Activated CD8-positive, alpha-beta T cell treated with anti-CD3 and anti-CD28 coated beads for 36 hours (primary cell): ENCODE data around the gene PFN2. TPM values are rescaled to one million over a fixed set of nuclear protein-coding genes. Genes with fewer than 3 reads are reported as not detected.
"Not testable (repeated sequence)": the region's sequence is repeated elsewhere in the genome, so short reads cannot be mapped to it uniquely, and the experiment has no call there.

Source experiments
- ATAC-seq: fragments of 200-7000 bp; cut with Tn5 transposase; one replicate; pipeline ENCODE4 v1.10.0; 2021; ENCODE audit warnings: mild to moderate bottlenecking, moderate library complexity
- CTCF ChIA-PET: fragments of 350-600 bp; sonication (Branson Sonifier 250); formaldehyde crosslinking; loops from one replicate; lab custom pipeline; 2021; ENCODE audit warnings: antibody characterized with exemption; lab: Charles Lee
- POLR2A ChIA-PET: fragments of 350-600 bp; sonication (Branson Sonifier 250); formaldehyde crosslinking; loops from one replicate; lab custom pipeline; 2021; ENCODE audit warnings: antibody characterized with exemption; lab: Charles Lee
- DNase-seq: peaks from one replicate; pipeline ENCODE4 v3.0.0-alpha.2; 2020
- H3K27ac Mint-ChIP-seq: one replicate; pipeline ENCODE4 v1.8.0; 2021; ENCODE audit warnings: mild to moderate bottlenecking, mixed read lengths
- H3K27me3 Mint-ChIP-seq: one replicate; pipeline ENCODE4 v1.8.0; 2021; ENCODE audit warnings: mixed read lengths
- H3K36me3 Mint-ChIP-seq: one replicate; pipeline ENCODE4 v1.8.0; 2021; ENCODE audit warnings: low read depth, mixed read lengths
- H3K4me1 Mint-ChIP-seq: one replicate; pipeline ENCODE4 v1.8.0; 2021; ENCODE audit warnings: low read depth, mixed read lengths
- H3K4me3 Mint-ChIP-seq: one replicate; pipeline ENCODE4 v1.8.0; 2021; ENCODE audit warnings: mild to moderate bottlenecking, moderate library complexity, mixed read lengths
- H3K9me3 Mint-ChIP-seq: one replicate; pipeline ENCODE4 v1.8.0; 2021; ENCODE audit warnings: mixed read lengths
- CTCF ChIP-seq: fragments of 200-600 bp; IDR thresholded peaks from one replicate; pipeline ENCODE4 v1.8.0; 2022; ENCODE audit warnings: antibody characterized with exemption, mild to moderate bottlenecking
- intact Hi-C: fragments of 100-400 bp; cut with micrococcal nuclease; formaldehyde crosslinking; loops from one replicate; pipeline ENCODE4 v1.10.0; 2022
- total RNA-seq, 2 experiments: library from RNA; stranded (reverse); gene quantifications; one replicate each; pipeline ENCODE4 v1.2.3, GENCODE V29; 2021

The PFN2 gene
- total RNA-seq, 2 experiments from 2014 or later: 4.2 to 4.7 TPM

- DNase-seq (no peak), ATAC-seq (no peak)
- Mint-ChIP-seq H3K36me3 (peaks cover 32% of the 10 kb centered on the region), H3K27ac (no peak overlapping the region), H3K4me3 (no peak overlapping the region), H3K27me3 (no peaks in the 10 kb centered on the region), H3K4me1 (peaks cover 11% of the 10 kb centered on the region), H3K9me3 (peaks cover 4% of the 10 kb centered on the region)
- intact Hi-C loops: no loop called here
- POLR2A ChIA-PET: interaction anchor here (1.2 kb wide), 1 partner anchor 8 kb away, joined by 3 read pairs; no protein-coding TSS in a partner anchor
- TF ChIP-seq CTCF: no peak
- CTCF ChIA-PET: no interaction called here
Observed at GRCh38 chr3:149941186-149941585, 29.5 kb downstream of the PFN2 start.

DNA sequence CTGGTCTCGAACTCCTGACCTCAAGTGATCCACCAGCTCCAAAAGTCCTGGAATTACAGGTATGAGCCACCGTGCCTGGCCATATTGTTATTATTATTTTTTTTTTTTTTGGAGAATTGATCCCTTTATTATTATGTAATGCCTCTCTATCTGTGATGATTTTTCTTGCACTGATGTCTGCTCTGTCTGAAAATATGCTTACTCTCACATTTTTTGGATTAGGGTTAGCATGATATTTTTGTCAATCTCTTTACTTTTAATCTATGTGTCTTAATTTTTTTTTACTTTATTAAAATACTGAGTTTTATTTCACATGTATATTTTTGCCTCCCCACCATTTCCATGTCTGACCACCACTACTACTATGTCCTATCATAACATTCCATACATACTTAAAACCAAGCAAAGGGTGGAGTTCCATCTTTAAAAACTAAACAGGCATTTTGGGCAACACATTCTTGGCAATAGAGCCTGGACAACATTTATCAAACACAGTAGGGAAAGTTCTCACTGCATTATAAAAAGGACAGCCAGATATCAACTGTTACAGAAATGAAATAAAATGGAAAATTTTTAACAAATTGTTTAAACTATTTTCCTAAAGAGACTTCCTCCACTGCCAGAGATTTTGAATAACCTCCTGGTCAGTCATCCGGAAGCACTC lies 32.2 kb downstream of the PFN2 start:
- Mint-ChIP-seq H3K4me1 (peaks cover 17% of the 10 kb centered on the region), H3K36me3 (peaks cover 26% of the 10 kb centered on the region)
- H3K27me3 Mint-ChIP-seq, H3K27ac Mint-ChIP-seq, DNase-seq, ATAC-seq, H3K4me3 Mint-ChIP-seq, H3K9me3 Mint-ChIP-seq, intact Hi-C loops: not testable (repeated sequence)
- CTCF ChIA-PET: interaction anchor here (1.3 to 3.5 kb wide), 3 partner anchors 12 to 282 kb away, joined by 3 to 23 read pairs (median 3); no protein-coding TSS in a partner anchor
- POLR2A ChIA-PET: interaction anchor here (0.7 kb wide), 1 partner anchor 1138 kb away, joined by 3 read pairs; no protein-coding TSS in a partner anchor

- CTCF ChIA-PET: interaction anchor here (0.7 to 3.5 kb wide), 15 partner anchors 10 to 283 kb away, joined by 3 to 25 read pairs (median 5); no protein-coding TSS in a partner anchor
- no peaks in the 10 kb centered on the region for H3K27me3 Mint-ChIP-seq
- H3K27ac Mint-ChIP-seq: no peak overlapping the region
- peaks cover 23% of the 10 kb centered on the region for H3K36me3 Mint-ChIP-seq
- peak; percentile 58 for TF ChIP-seq CTCF
- DNase-seq: peak; percentile 51
- POLR2A ChIA-PET: no interaction called here
- peaks cover 17% of the 10 kb centered on the region for H3K4me1 Mint-ChIP-seq
- intact Hi-C loops: no loop called here
- H3K9me3 Mint-ChIP-seq: no peaks in the 10 kb centered on the region
- ATAC-seq: peak; percentile 69
- no peak overlapping the region for H3K4me3 Mint-ChIP-seq
Observed at GRCh38 chr3:149936812-149937230, 33.9 kb downstream of the PFN2 start.

DNA sequence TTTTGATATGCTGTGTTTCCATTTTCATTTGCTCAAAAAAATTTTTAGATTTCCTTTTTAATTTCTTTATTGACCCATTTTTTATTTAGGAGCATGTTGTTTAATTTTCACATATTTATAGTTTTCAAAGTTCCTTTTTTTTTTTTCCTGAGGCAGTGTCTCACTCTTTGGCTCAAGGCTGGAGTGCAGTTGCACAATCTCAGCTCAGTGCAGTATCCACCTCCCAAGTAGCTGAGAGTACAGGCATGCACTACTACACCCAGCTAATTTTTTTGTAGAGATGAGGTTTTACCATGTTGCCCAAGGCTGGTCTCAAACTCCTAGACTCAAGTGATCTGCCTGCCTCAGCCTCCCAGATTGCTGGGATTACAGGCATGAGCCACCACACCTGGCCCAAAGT lies 36.2 kb downstream of the PFN2 start:
- no peak for TF ChIP-seq CTCF
- intact Hi-C loops: no loop called here
- Mint-ChIP-seq H3K4me3 (no peak overlapping the region), H3K9me3 (peaks cover 2% of the 10 kb centered on the region), H3K27ac (no peak overlapping the region), H3K36me3 (peaks cover 28% of the 10 kb centered on the region), H3K4me1 (peaks cover 19% of the 10 kb centered on the region), H3K27me3 (no peaks in the 10 kb centered on the region)
- no peak for DNase-seq
- no peak for ATAC-seq
- ChIA-PET POLR2A (no interaction called here), CTCF (interaction anchor here (0.7 to 3.5 kb wide), 3 partner anchors 32 to 286 kb away, joined by 4 to 25 read pairs (median 14); no protein-coding TSS in a partner anchor)

DNA sequence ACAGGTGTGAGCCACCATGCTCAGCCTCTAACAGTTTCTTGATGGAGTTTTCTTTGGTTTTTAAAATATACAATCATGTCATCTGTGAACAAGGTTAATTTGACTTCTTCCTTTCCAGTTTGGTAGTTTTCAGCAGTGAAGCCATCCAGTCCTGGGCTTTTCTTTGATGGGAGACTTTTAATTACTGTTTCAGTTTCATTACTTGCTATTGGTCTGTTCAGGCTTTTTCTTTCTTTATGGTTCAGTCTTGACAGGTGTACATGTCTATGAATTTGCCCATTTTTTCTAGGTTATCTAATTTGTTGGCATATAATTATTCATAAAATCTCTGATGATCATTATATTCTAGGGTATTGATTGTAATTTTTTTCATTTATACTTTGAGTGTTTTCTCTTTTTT lies 36.8 kb downstream of the PFN2 start:
- peaks cover 13% of the 10 kb centered on the region for H3K4me1 Mint-ChIP-seq
- DNase-seq (no peak), ATAC-seq (no peak)
- H3K4me3 Mint-ChIP-seq: no peak overlapping the region
- intact Hi-C loops: no loop called here
- peaks cover 2% of the 10 kb centered on the region for H3K9me3 Mint-ChIP-seq
- POLR2A ChIA-PET: no interaction called here
- peaks cover 32% of the 10 kb centered on the region for H3K36me3 Mint-ChIP-seq
- no peak overlapping the region for H3K27ac Mint-ChIP-seq
- H3K27me3 Mint-ChIP-seq: no peaks in the 10 kb centered on the region
- CTCF ChIA-PET: no interaction called here
- TF ChIP-seq CTCF: no peak
